Liver (tissue), 9 donors: ENCODE data around the gene RAB38. TPM values are rescaled to one million over a fixed set of nuclear protein-coding genes. Genes with fewer than 3 reads are reported as not detected.

Experiments used
- DNase-seq: peaks from one replicate; pipeline ENCODE4 v3.0.0-alpha.2; 2017; ENCODE audit warnings: low spot score
- H3K27ac ChIP-seq, 2 donors: one replicate each; pipeline ENCODE4 v1.7.0; 2013; ENCODE audit warnings: inconsistent platforms in 2 of 2, low read length in 2 of 2, control low read depth in 1 of 2, low read depth in 1 of 2, mild to moderate bottlenecking in 1 of 2
- H3K27me3 ChIP-seq, 4 donors: one replicate each; pipeline versions ENCODE4 v1.6.1 to v1.7.0; 2013; ENCODE audit warnings: low read length in 3 of 4, inconsistent platforms in 1 of 4, mild to moderate bottlenecking in 1 of 4, moderate library complexity in 1 of 4; ENCODE audit not compliant: control insufficient read depth in 4 of 4, insufficient read depth in 4 of 4
- H3K36me3 ChIP-seq, 4 donors: one replicate each; pipeline versions ENCODE4 v1.6.1 to v1.7.0; 2013; ENCODE audit warnings: low read length in 3 of 4, mild to moderate bottlenecking in 3 of 4, low read depth in 1 of 4, moderate library complexity in 1 of 4; ENCODE audit not compliant: control insufficient read depth in 4 of 4, insufficient read depth in 3 of 4
- H3K4me1 ChIP-seq, 4 donors: one replicate each; pipeline versions ENCODE4 v1.6.1 to v1.7.0; 2013; ENCODE audit warnings: low read length in 3 of 4, mild to moderate bottlenecking in 3 of 4, moderate library complexity in 1 of 4; ENCODE audit not compliant: control insufficient read depth in 4 of 4, insufficient read depth in 4 of 4
- H3K4me3 ChIP-seq, 3 donors: one replicate each; pipeline versions ENCODE4 v1.6.1 to v1.7.0; 2013; ENCODE audit warnings: low read length in 3 of 3, control low read depth in 1 of 3, low read depth in 1 of 3, mild to moderate bottlenecking in 1 of 3
- H3K9ac ChIP-seq, 2 donors: one replicate each; pipeline ENCODE4 v1.7.0; 2013; ENCODE audit warnings: low read length in 2 of 2, mild to moderate bottlenecking in 2 of 2, moderate library complexity in 2 of 2, control low read depth in 1 of 2, low read depth in 1 of 2
- H3K9me3 ChIP-seq, 4 donors: one replicate each; pipeline versions ENCODE4 v1.6.1 to v1.7.0; 2013; ENCODE audit warnings: low read length in 3 of 4; ENCODE audit not compliant: control insufficient read depth in 4 of 4
- EGR1 ChIP-seq, 2 donors: IDR thresholded peaks; 2 replicates each; pipeline ENCODE4 v1.6.1; 2016 to 2018; ENCODE audit warnings: antibody characterized with exemption in 2 of 2, low read depth in 2 of 2
- FOXA1 ChIP-seq: IDR thresholded peaks from 2 replicates; pipeline ENCODE4 v1.6.1; 2016; ENCODE audit warnings: antibody characterized with exemption
- FOXA2 ChIP-seq: IDR thresholded peaks from 2 replicates; pipeline ENCODE4 v1.6.1; 2016; ENCODE audit warnings: antibody characterized with exemption
- GABPA ChIP-seq, 2 donors: IDR thresholded peaks in 1 of 2; conservative IDR thresholded peaks in 1 of 2; 2 replicates each; pipeline ENCODE4 v1.6.1; 2016; ENCODE audit warnings: antibody characterized with exemption in 2 of 2, mild to moderate bottlenecking in 1 of 2, moderate library complexity in 1 of 2
- HNF4A ChIP-seq, 2 donors: conservative IDR thresholded peaks; 2 replicates each; pipeline ENCODE4 v1.6.1; 2016; ENCODE audit warnings: antibody characterized with exemption in 2 of 2, mild to moderate bottlenecking in 2 of 2
- HNF4G ChIP-seq: IDR thresholded peaks from 2 replicates; pipeline ENCODE4 v1.6.1; 2016; ENCODE audit warnings: antibody characterized with exemption
- JUND ChIP-seq, 2 donors: IDR thresholded peaks; 2 replicates each; pipeline ENCODE4 v1.6.1; 2016; ENCODE audit warnings: antibody characterized with exemption in 2 of 2
- NR2F2 ChIP-seq: IDR thresholded peaks from 2 replicates; pipeline ENCODE4 v1.6.1; 2016; ENCODE audit warnings: antibody characterized with exemption
- RAD21 ChIP-seq, 2 donors: IDR thresholded peaks; 2 replicates each; pipeline ENCODE4 v1.6.1; 2016; ENCODE audit warnings: antibody characterized with exemption in 2 of 2, mild to moderate bottlenecking in 2 of 2
- RXRA ChIP-seq, 2 donors: IDR thresholded peaks; 2 replicates each; pipeline ENCODE4 v1.6.1; 2017 to 2018; ENCODE audit warnings: antibody characterized with exemption in 2 of 2, mild to moderate bottlenecking in 1 of 2
- SP1 ChIP-seq: IDR thresholded peaks from 2 replicates; pipeline ENCODE4 v1.6.1; 2018; ENCODE audit warnings: antibody characterized with exemption, mild to moderate bottlenecking
- TAF1 ChIP-seq: conservative IDR thresholded peaks from 2 replicates; pipeline ENCODE4 v1.6.1; 2016; ENCODE audit warnings: antibody characterized with exemption, mild to moderate bottlenecking
- YY1 ChIP-seq: IDR thresholded peaks from 2 replicates; pipeline ENCODE4 v1.6.1; 2016; ENCODE audit warnings: antibody characterized with exemption, mild to moderate bottlenecking
- WGBS: extraction: QIAGEN DNeasy Blood & Tissue Kit; methylation state at CpG from one replicate; pipeline ENCODE4 v1.1.7; 2013; 5-methylcytosine and 5-hydroxymethylcytosine counted together
- polyA plus RNA-seq, 2 donors: library from polyadenylated mRNA; stranded (reverse) in 1 of 2; unstranded in 1 of 2; fragments of 200-250 nt in 1 of 2; fragments of >200 nt in 1 of 2; fragmentation: Nextera tagmentation in 1 of 2; extraction: Ambion mirVana in 1 of 2; gene quantifications; one replicate each; pipeline versions ENCODE4 v1.2.1 to v1.2.3, GENCODE V29; 2013 to 2015
- total RNA-seq, 2 donors: library from RNA; depleted of rRNA; stranded (reverse); fragments of >200 nt; gene quantifications; one replicate each; pipeline ENCODE4 v1.2.3, GENCODE V29; 2014
- TF ChIP-seq, protein P1 (sequence below): IDR thresholded peaks from 2 replicates; pipeline ENCODE4 v1.6.1; 2016; ENCODE audit warnings: antibody characterized with exemption, mild to moderate bottlenecking
- TF ChIP-seq, protein P2 (sequence below): fragments of 150-350 bp; IDR thresholded peaks from 2 replicates; pipeline ENCODE4 v1.5.1; 2017; ENCODE audit warnings: improper control_type of control experiment, low read depth, low read length; ENCODE audit not compliant: missing input control
- TF ChIP-seq, protein P3 (sequence below): IDR thresholded peaks from 2 replicates; pipeline ENCODE4 v1.6.1; 2016; ENCODE audit warnings: antibody characterized with exemption
- TF ChIP-seq, protein P4 (sequence below): IDR thresholded peaks from 2 replicates; pipeline ENCODE4 v1.6.1; 2016; ENCODE audit warnings: antibody characterized with exemption
- TF ChIP-seq, protein P5 (sequence below): IDR thresholded peaks from 2 replicates; pipeline ENCODE4 v1.6.1; 2016; ENCODE audit warnings: antibody characterized with exemption
- donor health status: healthy.
- donor health status: healthy.
- donor health status: healthy.
- donor health status: healthy.
- donor health status: healthy.

The RAB38 gene
- total and polyA plus RNA-seq, 4 donors: 0.32 to 2.2 (median 0.48) TPM

DNA sequence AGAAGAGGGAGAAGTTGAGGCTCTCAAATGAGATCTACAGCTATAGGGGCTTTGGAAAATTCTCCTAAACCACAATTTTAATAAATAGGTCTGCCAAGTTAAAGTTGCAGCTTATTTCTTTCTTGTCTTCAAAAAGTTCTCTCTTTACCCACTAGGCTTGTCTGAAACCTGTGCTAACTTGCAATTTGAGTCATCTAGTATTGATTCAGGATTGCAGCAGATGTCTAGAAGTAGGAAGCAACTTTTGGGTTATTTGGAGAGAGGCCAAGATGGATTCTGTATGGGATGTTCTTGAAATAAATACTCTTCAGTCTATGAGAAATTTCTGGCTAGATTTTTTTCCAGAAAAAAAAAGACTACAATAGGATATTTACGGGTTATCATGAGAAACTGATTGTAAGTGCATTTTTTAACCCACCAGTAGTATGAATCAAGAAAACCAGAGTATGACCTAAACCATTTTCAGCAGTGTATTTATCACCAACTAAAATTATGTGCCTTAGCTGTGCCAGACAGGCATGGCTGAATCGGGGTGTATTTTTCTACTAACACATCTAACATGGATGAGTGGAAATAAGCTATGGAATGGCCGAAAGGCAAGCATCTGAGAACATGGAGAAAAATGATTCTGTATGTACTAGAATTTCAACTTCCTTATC is 4.9 kb upstream of the RAB38 start:
- Histone ChIP-seq H3K4me1 (peaks cover 0 to 2% (median under 1%) of the 10 kb centered on the region in 4 donors), H3K27me3 (peaks cover 0 to 4% (median 0%) of the 10 kb centered on the region in 4 donors), H3K36me3 (no peaks in the 10 kb centered on the region), H3K27ac (no peak overlapping the region), H3K9me3 (no peaks in the 10 kb centered on the region), H3K9ac (no peak overlapping the region), H3K4me3 (no peak overlapping the region)
- TF ChIP-seq, protein P1, sequence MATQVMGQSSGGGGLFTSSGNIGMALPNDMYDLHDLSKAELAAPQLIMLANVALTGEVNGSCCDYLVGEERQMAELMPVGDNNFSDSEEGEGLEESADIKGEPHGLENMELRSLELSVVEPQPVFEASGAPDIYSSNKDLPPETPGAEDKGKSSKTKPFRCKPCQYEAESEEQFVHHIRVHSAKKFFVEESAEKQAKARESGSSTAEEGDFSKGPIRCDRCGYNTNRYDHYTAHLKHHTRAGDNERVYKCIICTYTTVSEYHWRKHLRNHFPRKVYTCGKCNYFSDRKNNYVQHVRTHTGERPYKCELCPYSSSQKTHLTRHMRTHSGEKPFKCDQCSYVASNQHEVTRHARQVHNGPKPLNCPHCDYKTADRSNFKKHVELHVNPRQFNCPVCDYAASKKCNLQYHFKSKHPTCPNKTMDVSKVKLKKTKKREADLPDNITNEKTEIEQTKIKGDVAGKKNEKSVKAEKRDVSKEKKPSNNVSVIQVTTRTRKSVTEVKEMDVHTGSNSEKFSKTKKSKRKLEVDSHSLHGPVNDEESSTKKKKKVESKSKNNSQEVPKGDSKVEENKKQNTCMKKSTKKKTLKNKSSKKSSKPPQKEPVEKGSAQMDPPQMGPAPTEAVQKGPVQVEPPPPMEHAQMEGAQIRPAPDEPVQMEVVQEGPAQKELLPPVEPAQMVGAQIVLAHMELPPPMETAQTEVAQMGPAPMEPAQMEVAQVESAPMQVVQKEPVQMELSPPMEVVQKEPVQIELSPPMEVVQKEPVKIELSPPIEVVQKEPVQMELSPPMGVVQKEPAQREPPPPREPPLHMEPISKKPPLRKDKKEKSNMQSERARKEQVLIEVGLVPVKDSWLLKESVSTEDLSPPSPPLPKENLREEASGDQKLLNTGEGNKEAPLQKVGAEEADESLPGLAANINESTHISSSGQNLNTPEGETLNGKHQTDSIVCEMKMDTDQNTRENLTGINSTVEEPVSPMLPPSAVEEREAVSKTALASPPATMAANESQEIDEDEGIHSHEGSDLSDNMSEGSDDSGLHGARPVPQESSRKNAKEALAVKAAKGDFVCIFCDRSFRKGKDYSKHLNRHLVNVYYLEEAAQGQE: no peak
- TF ChIP-seq RXRA (IDR thresholded peaks at IDR 0.05): no peak
- TF ChIP-seq GABPA (IDR thresholded peaks at IDR 0.05 in 1 of 2, conservative IDR thresholded peaks at IDR 0.05 in 1 of 2): no peak
- no peak for TF ChIP-seq RAD21 (IDR thresholded peaks at IDR 0.05)
- TF ChIP-seq, protein P2, sequence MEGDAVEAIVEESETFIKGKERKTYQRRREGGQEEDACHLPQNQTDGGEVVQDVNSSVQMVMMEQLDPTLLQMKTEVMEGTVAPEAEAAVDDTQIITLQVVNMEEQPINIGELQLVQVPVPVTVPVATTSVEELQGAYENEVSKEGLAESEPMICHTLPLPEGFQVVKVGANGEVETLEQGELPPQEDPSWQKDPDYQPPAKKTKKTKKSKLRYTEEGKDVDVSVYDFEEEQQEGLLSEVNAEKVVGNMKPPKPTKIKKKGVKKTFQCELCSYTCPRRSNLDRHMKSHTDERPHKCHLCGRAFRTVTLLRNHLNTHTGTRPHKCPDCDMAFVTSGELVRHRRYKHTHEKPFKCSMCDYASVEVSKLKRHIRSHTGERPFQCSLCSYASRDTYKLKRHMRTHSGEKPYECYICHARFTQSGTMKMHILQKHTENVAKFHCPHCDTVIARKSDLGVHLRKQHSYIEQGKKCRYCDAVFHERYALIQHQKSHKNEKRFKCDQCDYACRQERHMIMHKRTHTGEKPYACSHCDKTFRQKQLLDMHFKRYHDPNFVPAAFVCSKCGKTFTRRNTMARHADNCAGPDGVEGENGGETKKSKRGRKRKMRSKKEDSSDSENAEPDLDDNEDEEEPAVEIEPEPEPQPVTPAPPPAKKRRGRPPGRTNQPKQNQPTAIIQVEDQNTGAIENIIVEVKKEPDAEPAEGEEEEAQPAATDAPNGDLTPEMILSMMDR: no peak
- TF ChIP-seq FOXA1: no peak
- no peak for TF ChIP-seq HNF4G
- TF ChIP-seq HNF4A (conservative IDR thresholded peaks at IDR 0.05): no peak
- TF ChIP-seq, protein P3, sequence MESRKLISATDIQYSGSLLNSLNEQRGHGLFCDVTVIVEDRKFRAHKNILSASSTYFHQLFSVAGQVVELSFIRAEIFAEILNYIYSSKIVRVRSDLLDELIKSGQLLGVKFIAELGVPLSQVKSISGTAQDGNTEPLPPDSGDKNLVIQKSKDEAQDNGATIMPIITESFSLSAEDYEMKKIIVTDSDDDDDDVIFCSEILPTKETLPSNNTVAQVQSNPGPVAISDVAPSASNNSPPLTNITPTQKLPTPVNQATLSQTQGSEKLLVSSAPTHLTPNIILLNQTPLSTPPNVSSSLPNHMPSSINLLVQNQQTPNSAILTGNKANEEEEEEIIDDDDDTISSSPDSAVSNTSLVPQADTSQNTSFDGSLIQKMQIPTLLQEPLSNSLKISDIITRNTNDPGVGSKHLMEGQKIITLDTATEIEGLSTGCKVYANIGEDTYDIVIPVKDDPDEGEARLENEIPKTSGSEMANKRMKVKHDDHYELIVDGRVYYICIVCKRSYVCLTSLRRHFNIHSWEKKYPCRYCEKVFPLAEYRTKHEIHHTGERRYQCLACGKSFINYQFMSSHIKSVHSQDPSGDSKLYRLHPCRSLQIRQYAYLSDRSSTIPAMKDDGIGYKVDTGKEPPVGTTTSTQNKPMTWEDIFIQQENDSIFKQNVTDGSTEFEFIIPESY: no peak
- no peak for TF ChIP-seq EGR1 (IDR thresholded peaks at IDR 0.05; ENCODE audit: low read depth in 2 of 2)
- no peak for TF ChIP-seq JUND (IDR thresholded peaks at IDR 0.05)
- TF ChIP-seq SP1: no peak
- no peak for TF ChIP-seq NR2F2
- TF ChIP-seq, protein P4, sequence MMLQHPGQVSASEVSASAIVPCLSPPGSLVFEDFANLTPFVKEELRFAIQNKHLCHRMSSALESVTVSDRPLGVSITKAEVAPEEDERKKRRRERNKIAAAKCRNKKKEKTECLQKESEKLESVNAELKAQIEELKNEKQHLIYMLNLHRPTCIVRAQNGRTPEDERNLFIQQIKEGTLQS: no peak
- TF ChIP-seq TAF1: no peak
- no peak for TF ChIP-seq YY1
- TF ChIP-seq, protein P5, sequence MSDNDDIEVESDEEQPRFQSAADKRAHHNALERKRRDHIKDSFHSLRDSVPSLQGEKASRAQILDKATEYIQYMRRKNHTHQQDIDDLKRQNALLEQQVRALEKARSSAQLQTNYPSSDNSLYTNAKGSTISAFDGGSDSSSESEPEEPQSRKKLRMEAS: no peak
- no peak for TF ChIP-seq FOXA2
- no peak for DNase-seq
- 75% methylated on average over 3 of the region's 3 CpGs for WGBS
